ENCODE data around the gene APPBP2.

DNA sequence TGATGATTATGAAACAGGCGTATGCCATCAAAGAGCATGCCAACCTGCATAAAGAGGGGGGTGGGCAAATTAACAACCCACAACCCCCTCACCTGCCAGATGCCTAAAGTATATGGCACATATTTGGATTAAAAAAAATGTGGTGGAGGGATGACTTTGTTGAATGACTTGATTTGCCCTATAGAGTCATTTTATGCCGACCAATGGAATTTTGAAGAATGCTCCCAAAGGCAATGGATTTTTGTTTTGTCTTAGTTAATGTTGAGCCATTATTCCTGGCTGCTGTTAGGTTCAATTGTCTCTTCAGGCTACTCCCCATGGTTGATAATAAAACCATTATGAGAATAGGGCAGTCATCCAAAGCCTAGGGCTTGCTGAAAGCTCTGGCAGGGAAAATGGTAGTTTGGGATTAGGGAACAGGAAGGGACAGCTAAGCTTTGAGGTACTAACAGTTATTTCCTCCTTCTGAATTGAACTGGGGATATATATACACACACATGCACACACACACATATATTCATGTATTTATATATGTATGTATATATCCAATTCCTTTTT, 109.6 kb downstream of the APPBP2 start:
- no peak for TF ChIP-seq TCF12 (IDR thresholded peaks at IDR 0.05)
- no peak for TF ChIP-seq MXI1 (IDR thresholded peaks at IDR 0.05; ENCODE audit: low read depth, low read length)
- TF ChIP-seq EP300 (IDR thresholded peaks at IDR 0.05; ENCODE audit: borderline replicate concordance in 1 of 2, low read depth in 1 of 2, low read length in 1 of 2) = no peak
- TF ChIP-seq, protein P1, sequence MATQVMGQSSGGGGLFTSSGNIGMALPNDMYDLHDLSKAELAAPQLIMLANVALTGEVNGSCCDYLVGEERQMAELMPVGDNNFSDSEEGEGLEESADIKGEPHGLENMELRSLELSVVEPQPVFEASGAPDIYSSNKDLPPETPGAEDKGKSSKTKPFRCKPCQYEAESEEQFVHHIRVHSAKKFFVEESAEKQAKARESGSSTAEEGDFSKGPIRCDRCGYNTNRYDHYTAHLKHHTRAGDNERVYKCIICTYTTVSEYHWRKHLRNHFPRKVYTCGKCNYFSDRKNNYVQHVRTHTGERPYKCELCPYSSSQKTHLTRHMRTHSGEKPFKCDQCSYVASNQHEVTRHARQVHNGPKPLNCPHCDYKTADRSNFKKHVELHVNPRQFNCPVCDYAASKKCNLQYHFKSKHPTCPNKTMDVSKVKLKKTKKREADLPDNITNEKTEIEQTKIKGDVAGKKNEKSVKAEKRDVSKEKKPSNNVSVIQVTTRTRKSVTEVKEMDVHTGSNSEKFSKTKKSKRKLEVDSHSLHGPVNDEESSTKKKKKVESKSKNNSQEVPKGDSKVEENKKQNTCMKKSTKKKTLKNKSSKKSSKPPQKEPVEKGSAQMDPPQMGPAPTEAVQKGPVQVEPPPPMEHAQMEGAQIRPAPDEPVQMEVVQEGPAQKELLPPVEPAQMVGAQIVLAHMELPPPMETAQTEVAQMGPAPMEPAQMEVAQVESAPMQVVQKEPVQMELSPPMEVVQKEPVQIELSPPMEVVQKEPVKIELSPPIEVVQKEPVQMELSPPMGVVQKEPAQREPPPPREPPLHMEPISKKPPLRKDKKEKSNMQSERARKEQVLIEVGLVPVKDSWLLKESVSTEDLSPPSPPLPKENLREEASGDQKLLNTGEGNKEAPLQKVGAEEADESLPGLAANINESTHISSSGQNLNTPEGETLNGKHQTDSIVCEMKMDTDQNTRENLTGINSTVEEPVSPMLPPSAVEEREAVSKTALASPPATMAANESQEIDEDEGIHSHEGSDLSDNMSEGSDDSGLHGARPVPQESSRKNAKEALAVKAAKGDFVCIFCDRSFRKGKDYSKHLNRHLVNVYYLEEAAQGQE (IDR thresholded peaks at IDR 0.05; ENCODE audit: low read depth, low read length) = no peak
- no peak for TF ChIP-seq RAD21 (IDR thresholded peaks at IDR 0.05; ENCODE audit: low read length)
- TF ChIP-seq, protein P2, sequence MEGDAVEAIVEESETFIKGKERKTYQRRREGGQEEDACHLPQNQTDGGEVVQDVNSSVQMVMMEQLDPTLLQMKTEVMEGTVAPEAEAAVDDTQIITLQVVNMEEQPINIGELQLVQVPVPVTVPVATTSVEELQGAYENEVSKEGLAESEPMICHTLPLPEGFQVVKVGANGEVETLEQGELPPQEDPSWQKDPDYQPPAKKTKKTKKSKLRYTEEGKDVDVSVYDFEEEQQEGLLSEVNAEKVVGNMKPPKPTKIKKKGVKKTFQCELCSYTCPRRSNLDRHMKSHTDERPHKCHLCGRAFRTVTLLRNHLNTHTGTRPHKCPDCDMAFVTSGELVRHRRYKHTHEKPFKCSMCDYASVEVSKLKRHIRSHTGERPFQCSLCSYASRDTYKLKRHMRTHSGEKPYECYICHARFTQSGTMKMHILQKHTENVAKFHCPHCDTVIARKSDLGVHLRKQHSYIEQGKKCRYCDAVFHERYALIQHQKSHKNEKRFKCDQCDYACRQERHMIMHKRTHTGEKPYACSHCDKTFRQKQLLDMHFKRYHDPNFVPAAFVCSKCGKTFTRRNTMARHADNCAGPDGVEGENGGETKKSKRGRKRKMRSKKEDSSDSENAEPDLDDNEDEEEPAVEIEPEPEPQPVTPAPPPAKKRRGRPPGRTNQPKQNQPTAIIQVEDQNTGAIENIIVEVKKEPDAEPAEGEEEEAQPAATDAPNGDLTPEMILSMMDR (IDR thresholded peaks at IDR 0.05) = no peak
- no peak for TF ChIP-seq CHD2 (IDR thresholded peaks at IDR 0.05; ENCODE audit: low read length, partially characterized antibody)
- no peak for TF ChIP-seq YY1 (IDR thresholded peaks at IDR 0.05; ENCODE audit: low read depth)
- TF ChIP-seq, protein P3, sequence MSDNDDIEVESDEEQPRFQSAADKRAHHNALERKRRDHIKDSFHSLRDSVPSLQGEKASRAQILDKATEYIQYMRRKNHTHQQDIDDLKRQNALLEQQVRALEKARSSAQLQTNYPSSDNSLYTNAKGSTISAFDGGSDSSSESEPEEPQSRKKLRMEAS (IDR thresholded peaks at IDR 0.05; ENCODE audit: low read depth) = no peak
- no peak for TF ChIP-seq EZH2phosphoT487 (IDR thresholded peaks at IDR 0.05; ENCODE audit: borderline replicate concordance, low read depth)
